Stimulated activated CD4-positive, alpha-beta T cell treated with anti-CD3 and anti-CD28 coated beads, Interleukin-12 subunit alpha, Interleukin-12 subunit beta, amount 100 ng/mL, for 4 hours (primary cell): ENCODE results near the gene CASZ1.

Experiments used
- DNase-seq: peaks from one replicate; pipeline ENCODE4 v3.0.0-alpha.2; 2020

Gene CASZ1, protein sequence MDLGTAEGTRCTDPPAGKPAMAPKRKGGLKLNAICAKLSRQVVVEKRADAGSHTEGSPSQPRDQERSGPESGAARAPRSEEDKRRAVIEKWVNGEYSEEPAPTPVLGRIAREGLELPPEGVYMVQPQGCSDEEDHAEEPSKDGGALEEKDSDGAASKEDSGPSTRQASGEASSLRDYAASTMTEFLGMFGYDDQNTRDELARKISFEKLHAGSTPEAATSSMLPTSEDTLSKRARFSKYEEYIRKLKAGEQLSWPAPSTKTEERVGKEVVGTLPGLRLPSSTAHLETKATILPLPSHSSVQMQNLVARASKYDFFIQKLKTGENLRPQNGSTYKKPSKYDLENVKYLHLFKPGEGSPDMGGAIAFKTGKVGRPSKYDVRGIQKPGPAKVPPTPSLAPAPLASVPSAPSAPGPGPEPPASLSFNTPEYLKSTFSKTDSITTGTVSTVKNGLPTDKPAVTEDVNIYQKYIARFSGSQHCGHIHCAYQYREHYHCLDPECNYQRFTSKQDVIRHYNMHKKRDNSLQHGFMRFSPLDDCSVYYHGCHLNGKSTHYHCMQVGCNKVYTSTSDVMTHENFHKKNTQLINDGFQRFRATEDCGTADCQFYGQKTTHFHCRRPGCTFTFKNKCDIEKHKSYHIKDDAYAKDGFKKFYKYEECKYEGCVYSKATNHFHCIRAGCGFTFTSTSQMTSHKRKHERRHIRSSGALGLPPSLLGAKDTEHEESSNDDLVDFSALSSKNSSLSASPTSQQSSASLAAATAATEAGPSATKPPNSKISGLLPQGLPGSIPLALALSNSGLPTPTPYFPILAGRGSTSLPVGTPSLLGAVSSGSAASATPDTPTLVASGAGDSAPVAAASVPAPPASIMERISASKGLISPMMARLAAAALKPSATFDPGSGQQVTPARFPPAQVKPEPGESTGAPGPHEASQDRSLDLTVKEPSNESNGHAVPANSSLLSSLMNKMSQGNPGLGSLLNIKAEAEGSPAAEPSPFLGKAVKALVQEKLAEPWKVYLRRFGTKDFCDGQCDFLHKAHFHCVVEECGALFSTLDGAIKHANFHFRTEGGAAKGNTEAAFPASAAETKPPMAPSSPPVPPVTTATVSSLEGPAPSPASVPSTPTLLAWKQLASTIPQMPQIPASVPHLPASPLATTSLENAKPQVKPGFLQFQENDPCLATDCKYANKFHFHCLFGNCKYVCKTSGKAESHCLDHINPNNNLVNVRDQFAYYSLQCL (N-terminal part only)

DNA sequence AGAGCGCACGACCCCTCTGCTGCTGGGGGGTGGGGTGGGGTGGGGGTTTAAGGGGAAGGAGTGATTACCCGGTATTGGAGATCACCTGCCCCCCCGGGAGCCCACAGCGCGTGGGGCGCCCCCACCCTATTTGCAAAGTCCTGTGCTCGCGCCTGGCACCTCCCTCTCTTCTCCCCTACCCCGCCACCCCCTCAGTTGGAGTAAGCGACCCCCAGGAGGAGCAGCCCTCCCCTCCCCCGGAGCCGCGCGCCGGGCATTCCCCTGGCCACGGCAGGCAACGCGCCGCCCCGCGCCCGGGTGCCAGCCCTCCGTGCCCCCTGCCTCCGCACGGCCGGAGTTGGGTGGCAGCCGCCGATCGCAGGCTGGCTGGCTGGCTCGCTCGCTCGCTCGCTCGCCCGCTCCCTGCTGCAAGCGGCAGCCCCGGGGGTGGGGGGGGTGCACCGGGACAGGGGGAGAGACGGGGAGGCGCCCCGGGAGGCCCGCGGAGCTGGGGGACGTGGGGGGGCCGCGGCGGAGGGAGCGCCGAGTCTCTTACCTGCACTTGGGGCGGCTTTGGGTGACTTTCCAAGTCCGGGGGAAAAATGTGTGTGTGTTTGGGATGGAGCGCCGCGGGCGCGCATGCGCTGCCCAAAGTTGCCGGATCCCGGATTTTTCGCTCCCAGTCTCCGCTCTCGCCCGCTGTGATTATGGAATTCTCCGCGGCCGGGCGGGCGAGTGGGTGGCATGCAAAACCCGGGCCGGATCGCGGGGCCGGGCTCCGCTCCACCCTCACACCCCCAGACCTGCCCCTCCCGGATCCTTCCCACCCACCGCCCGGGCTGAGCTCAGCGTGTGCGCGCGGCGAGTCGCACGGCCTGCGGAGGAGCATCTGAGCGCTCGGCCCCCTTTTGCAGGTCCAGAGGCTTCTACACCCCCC lies at the start of gene CASZ1:
CASZ1 (minus strand) TSS at position 618 of the 916 bp plus-strand sequence. CDS start 102,757 bp downstream, outside the sequence.
- DNase-seq = no peak

GRCh38 chr1:10843697-10844096 lies 47.3 kb upstream of the CASZ1 start:
- DNase-seq = no peak

DNA sequence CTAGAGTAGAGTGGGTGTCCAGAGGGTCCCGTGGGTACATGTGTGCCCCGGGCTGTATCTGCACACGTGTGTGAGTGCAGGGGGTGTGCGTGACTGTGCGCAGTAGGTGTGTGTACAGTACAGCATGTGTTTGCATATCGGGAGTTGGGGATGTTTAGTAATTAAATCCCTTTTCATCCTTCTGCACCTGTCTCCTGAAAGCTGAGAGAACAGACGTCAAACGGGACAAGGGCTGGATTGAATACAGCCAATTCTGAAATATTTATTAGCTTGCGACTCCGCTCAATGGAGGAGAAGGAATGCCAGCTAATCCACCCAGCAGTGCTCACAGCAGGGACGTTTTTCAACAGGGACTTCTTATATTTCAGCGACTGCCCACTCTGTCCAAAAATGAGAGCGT lies 44.7 kb upstream of the CASZ1 start:
- DNase-seq = no peak

DNA sequence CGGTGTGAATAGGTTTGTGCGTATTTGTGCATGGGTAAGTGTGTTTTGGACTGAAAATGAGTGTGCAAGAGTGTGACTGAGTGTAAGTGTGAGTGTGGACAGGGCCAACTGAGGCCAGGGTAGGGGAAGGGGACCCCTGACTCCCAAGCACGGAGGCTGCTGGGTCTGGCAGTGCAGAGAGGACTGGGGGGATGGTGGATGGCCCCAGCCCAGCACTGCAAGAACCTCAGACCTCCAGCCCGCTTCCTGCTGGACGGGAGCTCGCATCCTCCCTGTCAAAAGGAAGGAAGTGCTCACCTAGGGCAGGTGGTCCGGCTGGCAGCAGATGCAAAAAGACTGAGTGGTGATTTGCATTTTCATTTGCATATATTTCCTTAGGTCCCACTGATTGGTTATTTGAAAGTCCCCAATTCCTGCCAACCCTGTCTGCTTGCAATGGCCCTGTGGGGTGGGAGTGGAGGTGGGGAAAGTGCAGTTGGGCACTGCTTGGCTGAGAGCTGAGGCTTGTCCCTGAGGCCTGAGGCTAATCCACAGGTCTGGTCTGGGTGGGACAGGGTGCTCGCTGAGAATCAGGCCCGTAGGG lies 42.8 kb upstream of the CASZ1 start:
- no peak for DNase-seq

DNA sequence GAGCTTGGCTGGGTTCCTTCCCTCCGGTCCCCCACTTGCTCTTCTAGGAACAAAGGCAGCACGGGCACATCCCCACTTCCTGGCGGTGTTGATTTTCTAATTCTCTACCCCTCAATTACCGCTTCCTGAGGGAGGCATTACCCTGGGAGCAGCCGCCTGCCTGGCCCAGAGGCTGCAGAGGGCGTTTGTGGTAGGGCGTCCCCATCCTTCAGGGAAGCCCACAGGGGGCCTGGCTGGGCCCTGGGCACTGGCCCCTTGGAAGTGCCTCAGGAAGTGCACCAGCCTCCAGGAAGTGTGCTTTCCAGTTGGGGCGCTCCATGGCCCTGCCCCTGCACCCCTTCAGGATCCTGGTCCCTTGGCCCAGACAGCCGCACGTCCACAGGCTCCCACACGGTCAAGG lies 42.1 kb upstream of the CASZ1 start:
- DNase-seq = no peak

DNA sequence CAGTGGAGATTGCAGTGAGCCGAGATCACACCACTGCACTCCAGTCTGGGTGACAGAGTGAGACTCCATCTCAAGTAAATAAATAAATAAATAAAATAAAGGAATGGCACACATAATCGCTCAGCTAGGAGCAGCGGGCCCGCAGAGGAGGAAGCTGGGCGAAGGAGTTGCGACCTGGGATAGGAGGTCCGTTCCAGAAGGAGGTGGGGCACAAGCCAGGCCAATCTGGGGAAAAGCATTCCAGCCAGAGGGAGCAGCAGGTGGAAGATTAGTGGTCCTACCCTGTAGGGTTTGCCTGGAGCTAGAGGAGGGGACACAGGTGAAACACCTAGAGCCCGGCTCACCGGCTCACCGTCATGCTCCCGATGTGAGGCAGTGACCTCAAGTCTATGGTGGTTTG lies 40.3 kb upstream of the CASZ1 start:
- no peak for DNase-seq

DNA sequence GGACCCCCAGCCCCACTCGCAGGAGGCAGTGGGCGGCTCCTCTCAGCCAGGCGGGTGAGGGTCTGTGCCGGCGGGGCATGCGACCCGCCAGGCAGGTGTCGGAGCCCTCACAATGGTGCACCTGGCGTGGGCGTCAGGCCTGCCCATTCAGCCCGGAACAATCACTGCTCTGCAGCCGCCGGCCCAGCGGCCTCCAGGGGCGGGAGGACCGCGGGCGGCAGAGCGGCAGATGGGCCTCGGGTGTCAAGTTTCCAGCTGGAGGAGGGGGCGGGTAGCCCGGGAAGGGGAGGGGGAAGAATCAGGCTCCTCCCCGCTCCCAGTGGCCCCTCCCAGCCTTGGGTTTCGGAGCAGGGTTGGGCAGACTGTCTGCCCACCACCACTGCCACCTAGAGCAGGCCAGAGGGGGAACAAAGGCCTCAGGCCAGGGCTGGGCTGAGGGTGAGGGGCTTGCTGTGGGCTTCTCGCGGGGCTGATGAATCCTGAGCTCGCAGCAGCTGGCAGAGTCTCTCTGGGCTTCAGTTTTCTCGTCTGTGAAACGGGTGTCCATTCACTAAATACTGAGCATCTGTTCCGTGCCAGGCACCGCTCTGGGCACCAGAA lies 39.5 kb upstream of the CASZ1 start:
- no peak for DNase-seq

GRCh38 chr1:10835421-10835820 lies 39.0 kb upstream of the CASZ1 start:
- DNase-seq = no peak

- DNase-seq = no peak
Measured at GRCh38 chr1:10834770-10835412, 38.4 kb upstream of the CASZ1 start.

DNA sequence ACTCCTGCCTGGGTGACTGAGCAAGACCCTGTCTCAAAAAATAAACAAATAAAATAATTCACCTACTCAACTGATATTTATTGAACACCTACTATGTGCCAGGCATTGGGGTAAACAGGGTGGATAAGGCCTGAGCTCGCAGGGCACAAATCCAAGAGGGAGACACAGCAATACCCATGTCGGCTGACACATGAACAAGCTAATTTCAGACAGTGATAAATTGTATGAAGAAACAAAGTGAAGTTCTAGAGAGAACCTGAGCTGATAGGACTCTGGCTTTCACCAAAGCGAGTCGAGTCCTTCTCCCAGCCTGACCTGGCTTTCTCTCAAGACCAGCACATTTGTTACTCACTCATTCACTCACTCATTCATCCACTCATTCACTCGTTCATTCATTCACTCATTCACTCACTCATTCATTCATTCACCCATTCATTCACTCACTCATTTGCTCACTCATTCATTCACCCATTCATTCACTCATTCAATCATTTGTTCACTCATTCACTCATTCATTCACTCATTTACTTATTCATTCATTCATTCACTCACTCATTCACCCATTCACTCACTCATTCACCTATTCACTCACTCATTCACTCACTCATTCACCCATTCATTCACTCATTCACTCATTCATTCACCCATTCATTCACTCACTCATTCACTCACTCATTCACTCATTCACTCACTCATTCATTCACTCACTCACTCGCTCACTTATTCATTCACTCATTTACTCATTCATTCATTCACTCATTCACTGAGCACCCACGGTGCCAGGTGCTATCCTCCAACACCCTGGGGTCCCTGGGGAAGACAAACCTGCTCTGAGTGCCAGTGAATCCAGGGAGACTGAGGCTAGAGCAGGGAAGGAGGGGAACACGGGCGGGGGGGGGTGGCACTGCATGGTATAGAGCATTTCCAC lies 37.4 kb upstream of the CASZ1 start:
- no peak for DNase-seq

GRCh38 chr1:10832703-10833102 lies 36.3 kb upstream of the CASZ1 start:
- no peak for DNase-seq

GRCh38 chr1:10830961-10831668 lies 34.7 kb upstream of the CASZ1 start:
- no peak for DNase-seq

DNA sequence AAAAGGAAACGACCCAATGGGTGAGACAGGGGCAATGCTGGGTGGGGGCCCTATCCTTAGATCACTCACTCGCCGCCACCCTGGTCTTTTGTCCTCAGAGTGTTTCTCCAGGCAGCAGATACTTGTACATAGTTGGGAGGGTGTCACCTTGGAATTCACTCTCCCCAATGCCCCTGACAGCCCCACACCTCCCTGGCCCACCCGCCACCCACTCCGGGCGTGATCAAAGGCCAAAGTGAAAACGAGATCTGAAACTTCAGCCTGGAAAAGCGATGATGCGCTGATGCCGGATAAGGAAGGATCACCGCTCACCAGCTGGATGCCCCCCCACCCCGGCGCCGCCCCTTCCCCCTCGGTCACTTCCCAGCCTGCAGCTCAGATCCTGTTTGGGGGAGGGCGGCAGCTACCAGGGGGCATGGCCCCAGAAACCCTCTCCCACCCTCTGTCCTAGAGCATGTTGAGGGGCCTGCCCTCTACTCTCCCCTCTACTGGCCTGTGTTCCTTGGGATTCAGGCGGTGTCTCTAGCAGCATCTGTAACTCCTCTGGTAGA lies 33.6 kb upstream of the CASZ1 start:
- no peak for DNase-seq

DNA sequence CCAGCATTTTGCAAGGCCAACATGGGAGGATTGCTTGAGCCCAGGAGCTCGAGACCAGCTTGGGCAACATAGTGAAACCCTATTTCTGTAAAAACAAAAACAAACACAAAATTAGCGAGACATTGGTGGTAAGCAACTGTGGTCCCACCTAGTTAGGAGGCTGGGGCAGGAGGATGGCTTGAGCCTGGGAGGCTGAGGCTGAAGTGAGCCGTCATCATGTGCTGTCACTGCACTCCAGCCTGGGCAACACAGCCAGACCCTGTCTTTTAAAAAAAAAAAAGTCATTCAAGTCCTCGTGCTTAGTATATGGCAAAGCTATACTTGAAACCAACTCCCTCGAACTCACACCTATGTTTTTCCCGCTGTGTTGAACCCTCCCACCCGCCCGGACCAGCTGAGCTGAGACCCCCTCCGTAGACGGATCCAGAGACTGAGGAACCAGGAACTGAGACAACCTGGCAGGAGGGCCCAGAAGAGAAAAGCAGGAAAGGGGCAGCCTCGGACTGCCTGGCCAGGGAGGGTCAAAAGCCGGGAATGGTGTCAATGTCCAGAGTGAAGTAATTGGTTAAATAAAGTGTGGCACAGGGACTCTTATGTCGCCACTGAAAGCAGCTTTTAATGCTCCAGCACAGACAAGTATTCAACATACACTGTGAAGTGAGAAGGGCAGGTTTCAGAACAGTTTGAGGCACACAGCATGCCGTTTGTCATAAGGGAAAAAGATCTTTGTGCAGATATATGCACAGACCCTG lies 32.8 kb upstream of the CASZ1 start:
- no peak for DNase-seq

GRCh38 chr1:10827377-10828333 lies 31.2 kb upstream of the CASZ1 start:
- no peak for DNase-seq

DNA sequence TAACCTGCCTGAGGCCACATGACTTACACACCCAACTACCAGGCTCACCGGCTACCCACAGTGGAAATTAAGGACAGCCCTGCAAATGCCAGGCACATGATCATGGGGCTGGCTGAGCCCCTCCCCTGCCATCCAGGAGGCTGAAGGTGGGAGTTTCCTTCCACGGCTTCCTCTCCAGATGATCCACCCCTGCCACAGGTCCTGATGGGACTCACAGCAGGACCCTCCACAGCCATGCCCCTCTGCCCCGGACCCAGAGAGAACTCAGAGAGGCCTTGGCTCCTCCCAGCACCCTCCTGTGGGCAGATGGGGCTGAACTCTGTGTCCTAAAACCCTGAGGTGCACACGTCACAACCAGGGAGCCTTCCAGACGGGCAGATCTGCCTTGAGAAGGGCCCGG lies 29.1 kb upstream of the CASZ1 start:
- no peak for DNase-seq
